A549 (cell line): ENCODE data around the gene SH3RF1. TPM values are rescaled to one million over a fixed set of nuclear protein-coding genes. Genes with fewer than 3 reads are reported as not detected.

Source experiments
- ATAC-seq, 2 experiments: fragments of 200-7000 bp in 1 of 2; fragments of >200 bp in 1 of 2; cut with Nextera tagmentation in 1 of 2; cut with Tn5 transposase in 1 of 2; 3 replicates each; pipeline versions ENCODE4 v1.8.0 to v1.9.1; 2018 to 2020; ENCODE audit warnings: mild to moderate bottlenecking in 1 of 2, moderate library complexity in 1 of 2
- CTCF ChIA-PET: fragments of 300-600 bp; sonication (Branson Sonifier 250); formaldehyde crosslinking; extraction: SDS; loops from one replicate; lab custom pipeline; 2021; ENCODE audit warnings: antibody characterized with exemption, inconsistent platforms; lab: Yijun Ruan, JAX
- POLR2A ChIA-PET: fragments of 350-600 bp; formaldehyde crosslinking; extraction: SDS; loops from one replicate; lab custom pipeline; 2021; ENCODE audit warnings: antibody characterized with exemption, inconsistent platforms; lab: Yijun Ruan, JAX
- DNase-seq, 2 experiments: peaks; one replicate each; pipeline versions ENCODE4 v3.0.0 to v3.0.0-alpha.2; 2011 to 2016; ENCODE audit warnings: low read depth in 1 of 2, low spot score in 1 of 2
- FAIRE-seq: peaks from 2 replicates; lab custom pipeline; 2011; peaks lifted over from hg19 to GRCh38; lab: Jason Lieb, UNC
- H3K27ac ChIP-seq, 2 experiments: fragments of >200 bp; sonication (Bioruptor Twin); formaldehyde crosslinking; 3 replicates each; pipeline ENCODE4 v1.5.1; 2016 to 2017
- H3K4me1 ChIP-seq: fragments of >200 bp; sonication (Bioruptor Twin); formaldehyde crosslinking; 3 replicates; pipeline ENCODE4 v1.6.1; 2016
- H3K4me2 ChIP-seq: fragments of >200 bp; sonication (Bioruptor Twin); formaldehyde crosslinking; 3 replicates; pipeline ENCODE4 v1.6.1; 2016
- H3K4me3 ChIP-seq: fragments of >200 bp; sonication (Bioruptor Twin); formaldehyde crosslinking; 3 replicates; pipeline ENCODE4 v1.5.1; 2016
- H3K9me3 ChIP-seq: fragments of >200 bp; sonication (Bioruptor Twin); formaldehyde crosslinking; 3 replicates; pipeline ENCODE4 v1.6.1; 2016
- ATOH8 ChIP-seq: fragments of 250-450 bp; sonication (Bioruptor Pico); IDR thresholded peaks from 2 replicates; pipeline ENCODE4 v1.5.0; 2020; ENCODE audit warnings: low read depth, mild to moderate bottlenecking, moderate library complexity
- BCL3 ChIP-seq: fragments of >200 bp; sonication (Bioruptor Twin); formaldehyde crosslinking; IDR thresholded peaks from 3 replicates; pipeline ENCODE4 v1.6.1; 2016
- BHLHE40 ChIP-seq: IDR thresholded peaks from 2 replicates; pipeline ENCODE4 v1.6.1; 2012; ENCODE audit warnings: low read depth, low read length, inconsistent platforms
- CBX8 ChIP-seq: fragments of 200-600 bp; sonication (generic); IDR thresholded peaks from 2 replicates; pipeline ENCODE4 v1.6.1; 2016
- CEBPB ChIP-seq, 2 experiments: fragments of >200 bp in 1 of 2; sonication (Bioruptor Twin) in 1 of 2; formaldehyde crosslinking in 1 of 2; IDR thresholded peaks; 2 replicates each; pipeline ENCODE4 v1.6.1; 2012 to 2016
- CHD2 ChIP-seq: fragments of 150-350 bp; IDR thresholded peaks from 2 replicates; pipeline ENCODE4 v1.6.1; 2014; ENCODE audit warnings: low read length; ENCODE audit not compliant: partially characterized antibody
- CHD4 ChIP-seq: fragments of 200-600 bp; sonication (generic); IDR thresholded peaks from 2 replicates; pipeline ENCODE4 v1.6.1; 2016; ENCODE audit warnings: antibody characterized with exemption, mild to moderate bottlenecking, borderline replicate concordance
- E2F6 ChIP-seq: IDR thresholded peaks from 2 replicates; pipeline ENCODE4 v1.6.1; 2012; ENCODE audit warnings: low read depth, borderline replicate concordance
- ELK1 ChIP-seq: fragments of 150-350 bp; IDR thresholded peaks from 2 replicates; pipeline ENCODE4 v1.6.1; 2014; ENCODE audit warnings: low read depth, mild to moderate bottlenecking, low read length
- EP300 ChIP-seq, 2 experiments: fragments of >200 bp; sonication (Bioruptor Twin); formaldehyde crosslinking; IDR thresholded peaks; 2 replicates in 1 of 2; 3 replicates in 1 of 2; pipeline ENCODE4 v1.6.1; 2016 to 2017
- ESRRA ChIP-seq: fragments of 150-350 bp; IDR thresholded peaks from 2 replicates; pipeline ENCODE4 v1.6.1; 2014; ENCODE audit warnings: mild to moderate bottlenecking, low read length, borderline replicate concordance
- FOSB ChIP-seq: fragments of 250-450 bp; sonication (Bioruptor Pico); IDR thresholded peaks from 2 replicates; pipeline ENCODE4 v1.5.0; 2020; ENCODE audit warnings: mild to moderate bottlenecking, moderate library complexity
- FOSL2 ChIP-seq, 2 experiments: fragments of 450-650 bp in 1 of 2; fragments of >200 bp in 1 of 2; sonication (Bioruptor Twin) in 1 of 2; formaldehyde crosslinking; IDR thresholded peaks; 2 replicates each; pipeline versions ENCODE4 v1.5.0 to v1.6.1; 2016 to 2020; ENCODE audit warnings: mild to moderate bottlenecking in 1 of 2, moderate library complexity in 1 of 2
- FOXS1 ChIP-seq: fragments of 250-450 bp; sonication (Bioruptor Pico); IDR thresholded peaks from 2 replicates; pipeline ENCODE4 v1.5.0; 2020; ENCODE audit warnings: mild to moderate bottlenecking, moderate library complexity
- GATA3 ChIP-seq: IDR thresholded peaks from 2 replicates; pipeline ENCODE4 v1.6.1; 2012; ENCODE audit warnings: borderline replicate concordance
- HDAC2 ChIP-seq: fragments of 200-600 bp; sonication (generic); IDR thresholded peaks from 2 replicates; pipeline ENCODE4 v1.6.1; 2016
- HOXB13 ChIP-seq: fragments of 250-450 bp; sonication (Bioruptor Pico); IDR thresholded peaks from 2 replicates; pipeline ENCODE4 v1.5.0; 2020; ENCODE audit warnings: low read depth, mild to moderate bottlenecking, moderate library complexity
- JUNB ChIP-seq: fragments of >200 bp; sonication (Bioruptor Twin); formaldehyde crosslinking; IDR thresholded peaks from 2 replicates; pipeline ENCODE4 v1.6.1; 2016
- MAX ChIP-seq: IDR thresholded peaks from 2 replicates; pipeline ENCODE4 v1.6.1; 2012
- NFE2L2 ChIP-seq: fragments of 150-350 bp; conservative IDR thresholded peaks from 2 replicates; pipeline ENCODE4 v1.6.1; 2014; ENCODE audit warnings: low read length
- PBX3 ChIP-seq: IDR thresholded peaks from 2 replicates; pipeline ENCODE4 v1.6.1; 2012
- RNF2 ChIP-seq: fragments of 200-600 bp; sonication (generic); IDR thresholded peaks from 2 replicates; pipeline ENCODE4 v1.6.1; 2016; ENCODE audit warnings: low read depth, mild to moderate bottlenecking, antibody characterized with exemption, moderate library complexity, borderline replicate concordance
- ZC3H11A ChIP-seq: fragments of 450-650 bp; IDR thresholded peaks from 2 replicates; pipeline ENCODE4 v1.6.1; 2014; ENCODE audit warnings: antibody characterized with exemption, mild to moderate bottlenecking
- ZFP36 ChIP-seq: fragments of 450-650 bp; IDR thresholded peaks from 2 replicates; pipeline ENCODE4 v1.6.1; 2014; ENCODE audit warnings: borderline replicate concordance; ENCODE audit not compliant: partially characterized antibody
- ZNF302 ChIP-seq: fragments of 250-450 bp; sonication (Bioruptor Pico); IDR thresholded peaks from 2 replicates; pipeline ENCODE4 v1.9.0; 2021; ENCODE audit warnings: inconsistent platforms, mild to moderate bottlenecking, moderate library complexity
- ZSCAN20 ChIP-seq: fragments of 250-450 bp; sonication (Bioruptor Pico); IDR thresholded peaks from 2 replicates; pipeline ENCODE4 v1.8.0; 2022; ENCODE audit warnings: mild to moderate bottlenecking, moderate library complexity
- WGBS: methylation state at CpG from one replicate; pipeline ENCODE4 v1.1.6; 2017; ENCODE audit errors: missing lambda C conversion rate; 5-methylcytosine and 5-hydroxymethylcytosine counted together
- polyA plus RNA-seq, 4 experiments: library from polyadenylated mRNA; depleted of rRNA in 3 of 4; stranded (reverse); fragments of >200 nt; fragmentation: RNase III in 1 of 4; extraction: RNeasy Plus Mini Kit Qiagen cat#74134 plus additional on column Dnase treatment in 1 of 4; gene quantifications; 2 replicates in 3 of 4; 3 replicates in 1 of 4; pipeline ENCODE4 v1.2.3, GENCODE V29; 2011 to 2017

SH3RF1 gene
- polyA plus RNA-seq, 2 of the 4 experiments (the other 2 are of a cell fraction), result 8.0 to 15.1 TPM

GRCh38 chr4:169132561-169133305 is 138.0 kb downstream of the SH3RF1 start:
- no peak for DNase-seq
- ChIA-PET CTCF (interaction anchor here (0.6 kb wide), 1 partner anchor 14 kb away, joined by 3 read pairs; no protein-coding TSS in a partner anchor), POLR2A (no interaction called here)
- ATAC-seq, result no peak
- no peak for FAIRE-seq
- no peaks in the 10 kb centered on the region for H3K9me3 ChIP-seq
- no peak overlapping the region for H3K4me2 ChIP-seq
- no peak overlapping the region for H3K4me3 ChIP-seq
- no peaks in the 10 kb centered on the region for H3K4me1 ChIP-seq
- no peak overlapping the region for H3K27ac ChIP-seq
- no peak for TF ChIP-seq ZC3H11A
- TF ChIP-seq EP300 (IDR thresholded peaks at IDR 0.05), result no peak
- TF ChIP-seq FOXS1 (CRISPR knock-in tag), result no peak
- no peak for TF ChIP-seq FOSL2 (IDR thresholded peaks at IDR 0.05)
- no peak for TF ChIP-seq FOSL2 (CRISPR knock-in tag; IDR thresholded peaks at IDR 0.05)
- TF ChIP-seq E2F6, result no peak
- no peak for TF ChIP-seq ATOH8 (CRISPR knock-in tag)
- no peak for TF ChIP-seq CBX8
- no peak for TF ChIP-seq NFE2L2
- no peak for TF ChIP-seq MAX
- TF ChIP-seq GATA3, result no peak
- no peak for TF ChIP-seq ZNF302 (CRISPR knock-in tag)
- TF ChIP-seq JUNB, result no peak
- no peak for TF ChIP-seq HOXB13
- 91% methylated on average over 3 of the region's 3 CpGs for WGBS

- FAIRE-seq (no peak), DNase-seq (no peak)
- H3K4me3 ChIP-seq, result no peak overlapping the region
- CTCF ChIA-PET, result no interaction called here
- no peaks in the 10 kb centered on the region for H3K4me1 ChIP-seq
- 93% methylated on average over 9 of the region's 9 CpGs for WGBS
- H3K4me2 ChIP-seq, result no peak overlapping the region
- no peak overlapping the region for H3K27ac ChIP-seq
- no peak for TF ChIP-seq ZNF302 (CRISPR knock-in tag)
- no peak for TF ChIP-seq CEBPB (IDR thresholded peaks at IDR 0.05)
- TF ChIP-seq CHD4, result no peak
- no peak for TF ChIP-seq BCL3
- no peak for TF ChIP-seq BHLHE40
- no peak for TF ChIP-seq HDAC2
- no peak for TF ChIP-seq FOXS1 (CRISPR knock-in tag)
- TF ChIP-seq FOSB, result no peak
- TF ChIP-seq, all 56 proteins: peak for 0
- POLR2A ChIA-PET, result interaction anchor here (0.7 kb wide), 1 partner anchor 62 kb away, joined by 3 read pairs; no protein-coding TSS in a partner anchor
- H3K9me3 ChIP-seq, result no peaks in the 10 kb centered on the region
- ATAC-seq, result no peak
Observed at GRCh38 chr4:169131556-169132208, 139.1 kb downstream of the SH3RF1 start.

GRCh38 chr4:169128902-169129301 is 141.9 kb downstream of the SH3RF1 start:
- H3K4me1 ChIP-seq, result no peaks in the 10 kb centered on the region
- ATAC-seq, result no peak
- ChIA-PET CTCF (interaction anchor here (1.2 kb wide), 1 partner anchor 9 kb away, joined by 5 read pairs; no protein-coding TSS in a partner anchor), POLR2A (no interaction called here)
- H3K4me3 ChIP-seq, result no peak overlapping the region
- 88% methylated on average over 3 of the region's 3 CpGs for WGBS
- no peak for DNase-seq
- H3K4me2 ChIP-seq, result no peak overlapping the region
- no peak overlapping the region for H3K27ac ChIP-seq
- no peak for FAIRE-seq
- no peaks in the 10 kb centered on the region for H3K9me3 ChIP-seq
- TF ChIP-seq HOXB13, result no peak
- no peak for TF ChIP-seq PBX3
- no peak for TF ChIP-seq JUNB
- no peak for TF ChIP-seq ESRRA
- TF ChIP-seq ATOH8 (CRISPR knock-in tag), result no peak
- TF ChIP-seq CHD2, result no peak
- TF ChIP-seq ELK1, result no peak
- TF ChIP-seq RNF2, result no peak
- TF ChIP-seq ZC3H11A, result no peak
- no peak for TF ChIP-seq CHD4
- TF ChIP-seq ZFP36, result no peak
- no peak for TF ChIP-seq CEBPB (IDR thresholded peaks at IDR 0.05)
- no peak for TF ChIP-seq ZSCAN20 (CRISPR knock-in tag)
